HG03064 (cell line): ENCODE results near the gene GLS.

Source experiments
- ATAC-seq: cut with Tn5 transposase; IDR thresholded peaks from one replicate; pipeline ENCODE4 v1.9.1; 2021; ENCODE audit warnings: low read depth; ENCODE audit not compliant: unreplicated experiment

Gene GLS

DNA sequence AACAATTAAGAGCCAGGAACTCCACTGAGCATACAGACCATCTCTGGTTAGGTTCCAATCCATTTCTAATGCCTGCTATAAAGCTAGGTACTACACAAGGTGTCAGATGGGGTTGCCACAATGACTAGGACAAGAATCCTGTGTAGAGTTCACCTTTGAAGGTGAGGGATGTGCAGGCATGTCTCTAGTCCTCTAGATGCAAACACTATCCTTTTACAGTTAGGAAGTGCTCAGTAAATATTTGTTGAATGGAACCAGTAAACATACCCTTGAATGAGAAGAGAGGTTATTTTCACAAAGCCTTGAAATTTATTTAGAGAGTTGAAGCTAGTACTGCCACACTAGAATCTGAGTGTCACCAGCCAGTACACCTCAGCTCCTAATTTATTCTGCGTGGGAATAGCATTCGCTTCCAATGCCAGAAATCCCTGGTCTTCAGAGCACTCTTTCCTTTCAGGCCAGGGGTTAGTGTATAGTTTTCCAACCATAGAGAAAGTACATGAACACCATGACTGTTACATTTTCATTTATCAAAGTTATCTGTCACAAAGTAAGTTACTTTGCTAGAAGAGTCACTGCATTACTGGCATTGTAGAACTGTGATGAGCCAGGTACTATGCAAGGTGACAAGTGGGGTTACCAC is 85.1 kb downstream of the GLS start:
- no peak for ATAC-seq

DNA sequence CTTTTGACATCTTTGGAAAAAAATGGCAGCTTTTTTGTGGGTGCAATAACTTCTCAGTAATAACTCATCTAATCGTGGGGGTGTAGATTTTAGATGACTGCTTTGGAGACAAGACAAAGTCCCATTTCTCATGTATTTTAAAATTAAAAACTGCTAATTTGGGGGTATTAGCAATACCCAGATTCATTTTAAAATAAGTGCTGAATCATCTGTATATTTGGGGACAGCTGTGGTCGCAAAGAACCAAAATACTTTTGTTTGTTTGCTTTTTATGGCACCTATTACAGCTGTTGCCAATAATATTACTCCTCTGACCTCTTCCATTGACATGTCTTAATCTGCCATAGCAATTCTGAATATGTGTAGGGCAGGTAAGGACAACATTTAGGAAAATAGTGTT is 87.9 kb downstream of the GLS start:
- ATAC-seq = no peak

DNA sequence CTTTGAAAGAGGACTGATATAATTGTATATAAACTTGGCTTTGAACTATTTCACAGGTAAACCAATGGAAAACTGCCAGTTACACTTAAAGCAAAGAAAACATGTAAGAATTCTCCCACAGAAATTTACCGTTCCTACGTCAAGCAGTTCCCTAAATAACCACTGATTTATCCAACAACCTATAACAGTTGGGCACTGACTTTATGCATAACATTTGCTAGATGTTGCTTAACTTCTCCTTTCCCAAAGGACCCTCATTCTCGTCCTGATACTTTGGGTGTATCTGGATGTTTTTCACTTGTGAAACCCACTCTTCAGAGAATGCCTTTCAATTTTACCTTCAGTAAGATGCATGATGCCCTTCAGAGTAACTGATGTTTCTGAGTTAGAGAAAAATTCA is 89.5 kb downstream of the GLS start:
- ATAC-seq = no peak

DNA sequence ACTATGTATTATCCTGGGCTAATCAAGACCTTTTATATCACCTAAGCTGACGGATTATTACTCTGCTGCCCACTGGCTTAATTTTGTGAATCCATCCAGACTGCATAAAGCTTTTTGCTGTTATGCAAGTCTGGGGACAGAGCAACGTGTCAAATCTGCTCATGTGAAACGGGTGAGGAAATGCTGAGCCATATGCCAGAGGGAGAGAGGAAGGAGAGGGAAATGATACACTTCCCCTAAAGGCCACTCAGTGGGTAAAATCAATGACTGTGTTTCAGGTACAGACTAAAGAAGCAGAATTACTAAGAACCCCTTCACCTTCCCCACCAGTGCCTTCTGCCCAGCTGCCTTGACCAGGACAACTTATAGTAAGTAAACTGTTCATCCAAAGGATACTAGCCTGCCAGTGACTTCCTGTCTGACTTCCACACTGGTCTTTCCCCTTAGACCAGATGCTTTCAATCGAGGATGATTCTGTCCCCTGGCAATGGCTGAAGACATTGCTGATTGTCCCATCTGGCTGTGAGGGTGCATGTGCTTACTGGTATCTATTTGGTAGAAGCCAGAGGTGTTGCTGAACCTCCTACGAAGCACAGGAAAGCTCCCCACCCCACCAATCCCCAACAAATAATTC is 90.4 kb downstream of the GLS start:
- ATAC-seq = no peak

DNA sequence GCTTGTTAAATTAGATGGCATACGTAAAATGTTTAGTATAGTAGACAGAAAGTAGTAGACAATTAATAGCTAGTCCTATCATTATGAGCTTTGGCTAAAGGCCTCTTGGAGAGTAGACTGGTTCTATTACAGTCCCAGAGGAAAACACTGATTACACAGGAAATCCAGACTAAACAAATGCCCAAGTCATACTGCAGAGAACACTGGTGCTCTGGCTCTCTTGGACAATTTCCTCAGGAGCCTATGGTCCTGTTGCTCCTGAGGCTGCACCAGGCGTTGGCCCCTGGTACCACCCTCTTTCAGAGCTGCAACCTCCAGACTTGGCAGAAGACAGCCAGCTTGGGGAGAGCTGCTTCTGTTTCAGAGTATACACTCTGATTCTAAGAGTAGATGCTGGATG is 91.6 kb downstream of the GLS start:
- ATAC-seq = no peak

DNA sequence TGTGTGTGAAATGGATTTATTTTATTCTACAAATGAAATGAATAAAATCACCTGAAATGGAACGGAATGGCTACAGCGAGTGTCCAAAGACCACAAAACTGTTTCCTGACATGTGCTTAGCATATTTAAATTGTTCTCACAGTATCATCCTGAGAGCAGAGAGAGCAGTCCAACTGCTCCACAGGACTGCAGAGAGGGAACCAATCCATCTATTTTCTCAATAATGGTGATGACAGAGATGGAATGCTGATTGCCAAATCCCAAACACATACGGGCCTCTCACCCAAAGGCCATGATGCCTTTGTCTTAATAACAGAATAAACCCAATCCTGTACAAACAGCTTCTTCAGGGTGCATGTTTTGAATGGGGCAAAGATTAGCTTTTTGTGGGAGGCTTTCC is 92.2 kb downstream of the GLS start:
- ATAC-seq = no peak

DNA sequence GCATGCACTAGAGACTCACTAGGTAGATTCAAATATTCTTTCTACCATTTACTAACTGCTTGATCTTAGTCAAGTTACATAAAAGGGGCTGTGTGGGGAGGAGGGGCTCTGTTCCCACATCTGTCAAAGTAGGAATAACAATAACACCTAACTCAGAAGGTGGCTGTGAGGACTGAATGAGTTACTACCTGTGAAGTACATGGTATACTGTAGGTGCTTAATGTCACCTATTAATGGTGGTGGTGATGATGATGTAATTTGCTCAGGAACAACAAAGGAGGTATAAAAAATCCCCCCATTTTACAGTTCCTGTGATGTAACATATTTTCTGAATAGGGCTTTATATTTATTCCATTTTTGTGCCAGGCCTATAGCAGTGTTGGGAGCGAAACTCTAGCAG is 92.6 kb downstream of the GLS start:
- ATAC-seq = no peak

DNA sequence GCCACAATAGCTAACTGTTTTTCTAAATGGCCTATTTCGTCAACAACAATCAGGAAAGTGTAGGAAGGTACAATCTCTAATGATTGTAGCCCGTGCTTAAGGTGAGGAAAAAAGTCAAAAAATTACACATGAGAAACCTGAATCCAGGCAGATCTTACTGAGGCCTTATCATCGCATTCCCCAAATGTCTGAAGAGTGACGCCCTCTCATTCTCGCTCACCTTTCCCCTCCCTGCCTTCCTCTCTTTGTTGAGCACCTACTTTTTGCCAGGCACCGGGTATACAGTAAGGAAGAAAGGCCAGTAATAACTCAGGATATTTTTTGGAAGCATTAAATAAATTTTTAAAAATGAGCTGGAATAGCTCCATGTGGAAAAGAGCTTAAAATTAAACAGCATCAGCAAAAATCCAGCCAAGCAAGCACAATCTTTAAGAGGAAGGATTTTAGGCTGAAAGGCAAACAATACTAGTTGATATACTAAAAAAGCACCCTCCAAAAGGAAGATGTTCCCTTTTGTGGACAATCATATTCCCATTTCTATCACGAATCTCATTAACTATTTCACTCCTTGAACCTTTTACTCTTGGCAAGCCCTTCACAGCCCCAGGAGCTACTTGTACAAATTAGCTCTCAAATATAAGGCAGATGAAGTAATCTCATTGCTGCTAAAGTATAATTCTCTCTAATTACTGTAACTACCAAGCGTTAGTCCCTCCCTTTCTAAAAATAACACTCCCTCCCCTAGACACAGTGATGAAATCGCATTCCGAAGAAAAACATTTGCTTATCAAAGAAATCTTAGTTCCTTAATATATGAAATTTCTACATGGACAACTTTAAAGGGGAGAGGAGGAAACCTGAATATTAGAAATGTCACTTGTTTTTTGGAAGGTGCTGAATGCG is 93.4 kb downstream of the GLS start:
- no peak for ATAC-seq

DNA sequence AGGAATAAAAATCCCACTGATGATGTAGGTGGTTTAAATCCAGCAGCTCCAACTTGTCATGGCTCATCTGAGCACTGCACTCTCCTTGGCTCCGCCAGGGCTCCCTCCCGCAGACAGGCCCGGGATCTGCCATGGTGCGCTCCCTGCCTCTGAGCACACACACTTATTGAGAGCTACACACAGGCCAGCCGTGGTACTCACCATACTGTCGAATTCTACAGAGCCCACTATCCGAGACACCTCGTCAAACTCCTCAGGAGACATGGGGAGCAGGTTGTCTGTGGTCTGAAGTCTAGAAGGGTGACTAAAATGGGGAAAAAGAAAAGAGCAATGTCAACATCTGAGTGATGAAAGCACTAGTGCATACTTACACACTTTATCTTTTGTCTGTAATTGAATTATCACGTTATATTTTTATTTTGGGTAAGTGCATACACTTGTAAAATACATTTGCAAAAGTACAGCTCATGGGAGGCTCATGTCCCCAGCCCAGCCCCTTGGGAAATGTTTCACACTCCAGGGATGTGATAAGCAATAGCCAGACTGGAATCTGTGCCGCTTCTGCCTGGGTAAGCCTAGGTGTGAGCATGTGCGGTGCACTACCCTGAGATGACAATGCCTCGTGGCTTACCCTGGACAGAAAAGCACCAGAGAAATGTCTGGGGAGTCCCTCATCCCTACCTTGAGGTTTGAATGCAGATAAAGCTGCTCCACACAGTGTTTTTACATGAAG is 94.2 kb downstream of the GLS start:
- no peak for ATAC-seq

DNA sequence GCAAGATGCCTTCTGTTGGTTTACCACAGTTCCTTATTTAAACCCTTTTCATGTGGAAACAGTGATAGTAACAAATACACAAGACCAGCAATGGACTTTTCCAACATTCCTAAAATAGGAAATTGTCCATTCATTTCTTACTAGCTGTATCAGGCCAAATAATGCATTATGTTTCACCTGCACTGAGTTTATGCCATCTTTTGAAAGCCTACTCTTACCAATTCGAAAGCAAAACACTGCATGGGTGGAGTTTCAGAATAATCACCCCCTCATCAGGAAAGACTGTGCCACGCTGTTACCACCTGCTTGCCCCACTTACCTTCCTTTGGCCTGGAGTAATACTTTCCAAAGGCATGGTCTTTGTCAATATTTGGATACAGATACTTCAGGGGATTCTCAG is 95.9 kb downstream of the GLS start:
- ATAC-seq = no peak

DNA sequence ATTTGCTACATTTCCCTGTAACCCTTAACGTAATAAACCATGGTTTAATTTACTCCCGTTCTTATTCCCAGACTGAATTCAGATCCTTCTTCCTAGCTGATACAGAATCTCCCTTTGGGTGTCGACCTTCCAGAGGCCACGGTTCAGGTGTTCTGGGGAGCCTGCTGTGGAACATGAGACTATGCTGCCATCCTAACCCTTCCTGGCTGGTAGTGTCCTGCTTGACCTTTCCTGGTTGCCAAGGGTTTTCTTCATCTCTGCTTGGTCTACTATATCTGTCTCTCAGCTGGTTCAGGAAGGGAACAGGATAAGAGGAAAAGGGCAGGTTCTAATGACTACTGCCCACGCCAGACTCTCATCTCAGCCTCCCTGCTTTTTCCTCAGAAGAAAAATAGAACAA is 96.9 kb downstream of the GLS start:
- ATAC-seq = no peak

DNA sequence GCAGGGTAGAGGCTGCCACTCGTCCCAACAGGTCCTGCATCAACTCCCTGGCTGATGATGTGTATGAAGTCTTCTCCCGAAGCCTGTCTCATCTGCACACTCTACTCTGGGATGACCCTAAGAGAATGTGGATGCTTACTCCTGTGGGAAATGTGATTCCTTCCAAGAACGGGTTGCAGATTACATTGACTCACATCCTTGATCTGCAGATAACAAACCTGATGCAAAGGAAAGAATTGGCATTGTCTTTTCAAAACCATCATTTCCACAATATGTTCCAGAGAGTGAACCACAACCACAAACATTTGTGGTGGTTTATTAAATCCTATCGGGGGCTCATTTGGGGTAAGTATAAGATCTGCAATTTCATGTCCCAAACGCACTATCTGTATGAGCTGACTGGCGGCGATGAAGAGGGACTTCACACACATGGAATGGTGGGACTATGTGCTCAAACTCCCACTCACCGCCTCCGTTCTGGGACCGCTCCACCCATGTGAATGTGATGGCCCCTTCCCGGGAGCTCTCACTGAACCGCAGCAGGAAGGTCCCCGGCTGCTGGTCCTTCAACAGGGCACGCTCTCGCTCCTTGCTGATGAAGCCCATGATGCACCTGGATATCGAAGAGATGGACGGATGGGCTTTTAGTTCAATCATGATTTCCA is 97.9 kb downstream of the GLS start:
- no peak for ATAC-seq

DNA sequence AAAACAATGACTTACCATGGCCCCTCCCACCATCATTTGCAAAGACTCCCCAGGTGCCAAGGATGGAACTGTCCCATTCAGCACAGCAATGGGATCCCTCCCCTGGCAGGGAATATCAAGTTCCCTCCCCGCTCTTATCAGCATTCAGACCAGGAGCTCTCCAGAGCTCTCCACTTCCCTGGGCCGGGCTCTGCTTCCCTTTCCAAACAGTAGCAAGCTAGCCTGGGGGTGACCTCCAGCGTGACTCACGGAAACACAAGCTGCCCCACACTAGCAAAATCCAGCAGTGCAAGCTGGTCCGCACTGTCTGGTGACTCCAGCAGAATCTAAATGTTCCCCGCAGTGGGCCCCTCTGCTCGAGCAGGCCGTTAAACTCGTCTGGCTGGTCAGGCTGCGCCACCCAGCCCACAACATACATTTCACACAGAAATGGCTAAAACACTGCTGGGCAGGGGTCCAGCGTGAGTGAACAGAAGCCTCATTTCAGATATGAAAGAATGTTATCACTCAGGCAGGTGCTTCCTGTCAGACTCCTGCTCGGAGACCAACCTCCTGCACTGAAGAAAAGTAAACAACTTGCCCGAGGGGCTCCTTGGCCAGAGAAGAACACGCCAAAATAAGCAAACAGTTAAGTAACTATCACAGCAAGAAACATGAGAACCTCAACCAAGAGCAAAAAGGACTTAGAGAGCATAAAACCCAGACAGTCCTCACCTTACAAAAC is 99.4 kb downstream of the GLS start:
- no peak for ATAC-seq

DNA sequence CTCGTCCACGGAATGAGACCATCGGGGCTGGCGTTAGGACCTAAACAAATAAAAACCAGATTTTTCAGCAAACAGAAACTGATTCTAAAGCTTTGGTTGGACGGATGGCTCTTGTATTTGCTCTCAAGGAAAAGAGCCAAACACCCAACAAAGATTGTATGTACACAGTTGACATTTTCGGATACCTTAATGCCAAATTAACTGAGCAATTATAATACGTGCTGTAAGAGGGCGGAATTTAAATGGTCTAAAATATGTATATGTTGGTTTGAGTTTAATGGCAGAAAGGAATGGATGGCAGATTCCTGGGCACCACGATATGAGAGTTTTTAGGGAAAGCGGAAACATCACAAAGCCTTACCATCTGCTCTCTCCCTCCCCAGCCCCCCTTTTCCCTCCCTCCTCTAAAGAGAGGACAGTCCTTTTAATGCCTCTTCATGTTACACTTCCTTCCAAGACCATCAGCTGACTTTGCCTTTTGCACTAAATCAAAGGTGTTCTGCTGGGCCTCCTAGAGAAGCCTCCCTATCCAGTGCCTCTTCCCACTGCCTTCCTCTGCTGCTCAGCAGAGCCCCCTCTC is 100.1 kb downstream of the GLS start:
- ATAC-seq = no peak

DNA sequence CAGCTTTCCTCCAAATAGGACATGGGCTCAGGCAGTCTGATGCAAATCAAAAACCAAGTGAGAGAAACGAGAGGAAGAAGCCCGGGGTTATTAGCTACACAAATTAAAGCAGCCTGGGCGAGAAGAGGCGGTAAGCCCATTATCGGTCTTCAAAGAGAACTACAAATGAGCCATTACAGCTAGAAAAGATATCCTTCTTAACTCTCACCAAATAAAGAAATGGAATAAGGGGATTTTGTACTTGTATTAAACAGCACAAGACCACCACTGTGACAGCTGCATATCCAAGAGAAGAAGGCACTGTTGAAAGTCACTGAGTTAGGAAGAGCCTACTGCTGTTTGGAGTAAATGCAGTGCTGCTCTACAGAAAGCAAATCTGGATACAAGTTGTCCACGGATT is 100.7 kb downstream of the GLS start:
- no peak for ATAC-seq

DNA sequence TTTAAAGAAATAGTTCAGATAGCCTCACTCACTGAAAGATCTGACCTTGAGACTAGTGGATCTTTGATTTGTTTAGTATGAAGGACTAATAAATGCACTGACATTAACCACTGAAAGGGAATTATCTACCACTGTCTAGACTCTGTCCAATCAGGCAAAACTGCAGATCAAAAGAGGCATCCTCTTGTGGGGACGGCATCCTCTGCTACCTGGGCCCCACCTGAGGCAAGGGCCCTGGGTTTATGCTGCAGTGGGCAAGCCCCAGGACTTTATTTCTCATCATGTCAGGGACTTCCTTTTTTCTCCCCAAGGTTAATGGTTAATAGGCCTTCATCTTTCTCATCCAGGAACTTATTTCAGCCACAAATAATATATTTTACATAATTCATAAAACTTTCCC is 101.1 kb downstream of the GLS start:
- ATAC-seq = no peak

DNA sequence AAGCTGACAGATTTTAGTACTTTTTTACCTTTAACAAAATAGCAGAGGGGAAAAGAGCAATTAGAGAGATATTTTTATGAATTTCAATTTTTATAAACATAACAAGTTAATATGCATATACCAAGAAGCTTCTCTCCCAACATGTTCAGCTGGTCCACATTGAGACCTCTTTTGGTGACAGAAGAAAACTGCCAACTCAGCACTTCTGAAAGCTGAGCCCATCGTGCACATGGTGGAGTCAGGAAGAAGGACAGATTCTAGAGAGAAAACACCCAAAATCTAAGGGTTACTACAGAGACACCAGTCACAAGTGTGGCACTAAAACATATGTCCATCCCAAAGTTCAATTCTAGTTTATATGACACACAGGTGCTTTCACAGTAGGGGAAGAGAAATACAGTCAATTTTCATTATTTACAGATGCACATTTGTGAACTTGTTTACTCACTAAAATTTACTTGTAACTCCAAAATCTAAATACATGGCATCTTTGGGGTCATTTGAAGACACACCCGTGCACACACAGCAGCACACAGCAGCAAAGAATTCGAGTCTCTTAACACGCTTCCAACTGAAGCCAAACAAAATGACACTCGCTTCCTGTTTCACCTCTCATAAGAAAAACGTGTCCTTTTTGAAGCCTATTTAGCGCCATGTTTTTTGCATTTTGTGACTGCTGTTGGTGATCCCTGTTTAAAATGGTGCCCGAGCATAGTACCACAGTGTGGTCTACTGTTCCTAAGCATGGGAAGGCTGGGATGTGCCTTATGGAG is 101.8 kb downstream of the GLS start:
- no peak for ATAC-seq

DNA sequence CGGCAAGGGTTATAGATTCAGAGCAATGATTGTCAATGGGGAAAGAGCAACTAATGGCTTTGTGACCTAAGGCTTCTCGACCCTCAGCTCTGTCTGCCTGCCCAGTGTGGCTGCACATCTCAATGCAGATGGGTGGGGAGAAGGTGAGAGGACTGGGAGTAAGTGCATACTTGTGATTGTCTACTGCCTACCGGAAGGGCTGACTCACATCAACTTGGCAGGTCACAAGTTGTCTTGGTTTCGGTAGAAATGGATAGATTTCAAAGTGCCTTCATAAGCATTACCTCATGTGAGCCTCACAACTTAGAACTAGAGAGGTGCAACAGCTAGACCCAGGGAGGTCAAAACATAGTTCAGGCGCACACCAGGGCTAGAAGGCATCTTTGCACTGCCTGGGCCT is 104.0 kb downstream of the GLS start:
- ATAC-seq = no peak
